HG03520 (cell line): Measurements from ENCODE around the gene ILDR1.
"Not testable (repeated sequence)": the region's sequence is repeated elsewhere in the genome, so short reads cannot be mapped to it uniquely, and the experiment has no call there.

Experiments
- ATAC-seq: cut with Tn5 transposase; IDR thresholded peaks from one replicate; pipeline ENCODE4 v1.9.1; 2021; ENCODE audit warnings: mild to moderate bottlenecking, moderate library complexity; ENCODE audit not compliant: unreplicated experiment

ILDR1 gene

DNA sequence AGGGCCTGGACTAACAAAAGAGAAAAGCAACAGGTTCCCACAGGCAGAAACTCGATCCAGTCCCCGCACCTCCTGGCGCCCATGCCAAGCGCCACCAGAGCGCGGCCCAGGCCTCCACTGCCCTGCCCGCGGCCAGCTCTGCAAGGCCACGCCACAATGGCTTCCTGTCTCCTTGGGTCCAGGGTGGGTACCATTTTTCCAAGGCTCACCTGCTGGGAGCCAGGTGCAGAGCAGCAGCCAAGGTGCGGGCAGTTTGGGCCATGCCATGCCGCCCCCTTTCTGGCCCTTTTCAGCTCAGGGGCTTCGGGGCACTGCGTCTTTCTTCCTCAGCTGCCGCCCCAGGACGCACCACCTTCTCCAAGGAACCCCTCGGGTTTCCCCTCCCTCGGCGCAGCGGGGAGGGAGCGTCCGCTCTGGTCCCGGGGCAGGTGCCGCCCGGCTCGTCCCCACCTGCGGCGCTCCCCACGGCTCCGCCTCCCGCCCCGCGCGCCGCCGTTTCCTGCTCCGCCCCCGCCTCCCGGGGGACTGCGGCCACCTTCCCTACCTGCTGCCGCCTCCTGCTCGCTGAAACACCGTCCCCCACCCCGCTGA lies at the start of gene ILDR1:
TSS of gene ILDR1 (minus strand) at position 437 of the 591 bp plus-strand sequence. CDS start at position 267, 170 bp downstream.
- peak; percentile 29 for ATAC-seq

DNA sequence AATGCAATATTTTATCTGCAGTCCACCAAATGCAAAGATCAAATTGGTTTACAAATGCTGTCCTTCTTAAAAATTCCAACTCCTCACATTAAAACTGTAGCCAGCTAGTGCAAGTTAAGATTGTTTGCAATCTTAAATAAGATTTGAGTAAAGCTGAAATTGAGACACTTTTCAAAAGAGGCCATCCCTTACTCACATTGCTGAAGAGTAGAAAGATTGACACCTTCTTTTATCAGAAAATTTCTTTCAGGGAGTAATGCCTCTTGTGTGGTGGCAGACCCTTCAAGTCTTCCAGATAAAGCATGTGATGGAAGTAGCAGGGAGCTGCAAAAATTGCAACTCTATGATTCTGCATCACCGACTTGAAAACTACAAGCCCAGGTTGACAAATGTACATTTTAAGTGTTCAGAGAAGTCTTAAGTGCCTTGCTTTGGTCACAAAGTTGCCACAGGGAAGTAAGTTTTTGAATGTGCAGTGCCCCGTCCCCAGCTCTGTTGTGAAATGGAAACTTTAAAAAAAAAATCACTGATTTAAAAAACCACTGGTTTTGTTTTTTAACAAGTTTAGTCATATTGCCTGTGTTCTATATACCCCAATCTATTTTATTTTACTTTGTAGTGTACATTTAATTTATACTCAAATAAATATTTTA lies 45.7 kb upstream of the ILDR1 start:
- peak; percentile 39 for ATAC-seq

DNA sequence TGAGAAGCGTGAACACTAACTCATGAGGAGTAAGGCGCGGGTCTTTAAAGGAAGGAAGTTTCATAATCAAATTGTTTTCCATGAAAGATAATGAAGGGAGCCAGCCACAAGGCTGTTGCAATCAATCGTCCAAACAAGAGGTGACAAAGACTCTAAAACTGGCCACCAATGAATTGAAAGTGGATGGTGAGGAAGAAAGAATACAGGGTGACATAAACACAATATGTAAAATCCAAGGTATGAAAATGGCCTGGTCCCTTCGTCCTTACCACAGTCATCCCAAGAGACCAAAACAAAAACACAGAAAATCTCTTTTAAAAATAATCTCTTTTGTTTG lies 45.1 kb upstream of the ILDR1 start:
- ATAC-seq, result peak; percentile 42

DNA sequence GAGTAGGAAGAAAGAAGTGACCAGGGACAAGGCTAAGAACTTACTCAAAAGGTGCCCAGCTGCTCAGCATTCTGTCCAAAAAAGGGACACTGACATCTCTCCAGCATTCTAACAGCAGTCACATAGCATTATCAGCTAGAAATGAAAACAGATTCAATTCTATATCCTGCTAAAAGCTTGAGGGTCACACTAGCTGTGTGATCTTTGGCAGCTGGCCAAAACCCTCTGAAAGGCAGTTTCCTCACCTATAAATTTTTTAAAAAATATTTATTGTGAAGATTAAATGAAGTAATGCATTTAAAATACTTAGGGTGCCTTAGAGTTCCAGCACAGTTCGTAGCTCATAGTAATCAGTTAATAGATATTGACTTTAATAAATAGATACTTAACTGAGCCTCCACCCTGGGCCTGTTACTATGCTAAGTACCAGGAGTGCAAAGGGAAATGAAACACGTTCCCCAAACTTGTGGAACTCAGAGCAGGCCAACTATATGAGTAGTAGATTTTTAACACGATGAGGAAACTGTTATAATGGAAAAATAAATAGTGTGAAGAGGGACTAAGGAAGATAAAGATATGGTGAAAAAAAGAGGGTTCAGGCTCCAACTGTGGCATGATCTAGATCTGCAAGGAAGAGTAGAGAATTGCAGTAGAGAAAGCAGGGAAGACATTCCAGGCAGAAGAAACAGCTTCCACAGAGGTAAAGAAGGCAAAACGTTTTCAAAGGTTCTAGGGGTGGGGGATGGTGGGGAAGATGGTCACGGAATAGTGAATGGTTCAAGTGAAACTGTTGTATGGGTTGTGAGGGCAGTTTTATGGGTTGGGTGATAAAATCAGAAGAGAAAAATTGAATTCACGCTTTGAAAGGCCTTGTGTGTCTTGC lies 44.5 kb upstream of the ILDR1 start:
- no peak for ATAC-seq

DNA sequence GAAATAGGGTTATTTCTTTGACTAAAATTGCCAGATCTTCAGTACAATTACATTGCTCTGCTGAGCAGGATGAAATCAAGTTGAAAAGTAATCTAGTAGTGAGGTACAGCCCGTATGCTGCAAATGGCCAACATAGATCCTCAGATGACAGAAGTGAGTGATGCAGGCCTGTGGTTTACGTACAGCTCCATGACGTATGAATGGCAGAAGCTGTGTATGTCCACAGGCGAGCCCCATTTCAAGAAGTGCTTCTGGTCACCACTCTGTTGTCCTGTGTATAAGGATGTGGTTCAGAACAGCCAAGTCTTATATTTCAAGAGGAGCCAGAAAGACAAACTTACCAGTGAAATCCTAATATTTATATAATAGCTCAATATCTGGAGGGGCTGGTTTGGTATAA lies 42.3 kb upstream of the ILDR1 start:
- ATAC-seq, result no peak

DNA sequence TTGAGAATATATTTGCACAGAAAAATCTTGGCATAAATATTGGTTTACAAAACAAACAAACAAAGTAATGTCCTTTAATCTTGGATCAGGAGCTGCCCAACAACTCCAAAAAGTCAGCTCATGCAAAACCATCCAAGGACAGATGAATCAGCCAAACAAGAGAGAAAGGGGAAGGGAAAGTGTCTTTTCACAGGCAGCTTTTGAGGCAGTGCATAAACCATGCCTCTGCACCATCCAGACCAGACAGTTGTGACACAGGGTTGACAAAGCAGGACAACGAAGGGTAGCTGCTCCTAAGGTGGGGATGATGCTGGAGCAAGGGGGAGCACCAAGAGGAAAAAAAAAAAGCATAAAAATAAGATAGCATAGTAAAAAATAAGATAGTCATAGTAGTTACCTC lies 41.9 kb upstream of the ILDR1 start:
- ATAC-seq, result no peak

DNA sequence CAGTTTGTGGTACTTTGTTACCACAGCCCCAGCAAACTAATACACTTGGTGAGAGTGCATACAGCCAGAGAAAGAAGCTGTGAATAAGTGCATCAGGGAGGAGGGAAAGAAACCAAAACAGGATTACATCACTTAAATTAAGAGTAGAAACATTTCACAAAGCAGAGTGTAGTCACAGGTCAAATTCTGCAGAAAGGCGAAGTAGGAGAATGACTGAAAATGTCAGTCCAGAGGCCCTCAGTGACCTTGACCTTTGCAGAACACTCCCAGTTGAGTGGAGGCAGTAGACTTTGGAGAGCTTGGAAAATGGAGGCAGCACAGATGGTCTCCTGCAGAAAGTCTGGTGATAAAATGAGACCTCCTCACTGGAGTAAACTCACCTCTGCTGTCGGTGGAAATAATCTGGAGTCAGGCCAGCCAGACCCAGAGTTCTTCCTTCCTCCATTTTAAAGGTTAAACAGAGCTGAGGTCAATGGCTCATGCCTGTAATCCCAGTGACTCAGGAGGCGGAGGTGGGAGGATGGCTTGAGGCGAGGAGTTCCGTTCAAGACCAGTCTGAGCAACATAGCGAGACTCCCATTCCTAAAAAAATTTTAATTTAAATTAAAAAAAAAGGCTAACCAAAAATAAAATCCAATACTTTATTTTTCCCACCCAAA lies 38.1 kb upstream of the ILDR1 start:
- no peak for ATAC-seq

DNA sequence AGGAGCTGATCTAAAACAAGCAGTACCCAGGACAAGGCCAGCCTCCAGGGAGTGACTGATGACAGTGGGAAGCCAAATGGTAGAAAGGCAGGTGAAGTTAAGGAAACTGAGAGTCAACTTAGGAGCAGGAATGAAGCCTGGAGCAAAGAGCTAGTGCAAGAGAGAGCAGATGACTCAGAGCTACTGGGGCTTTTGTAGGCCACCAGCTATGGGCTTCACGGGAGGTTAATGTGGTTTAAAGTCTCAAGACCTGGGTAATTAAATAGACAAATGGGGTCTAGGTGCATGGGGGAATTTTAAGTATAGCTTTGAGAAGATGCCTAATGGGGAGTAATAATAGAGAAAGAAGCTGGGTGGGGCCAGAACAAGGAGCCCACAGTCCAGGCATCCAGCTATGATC lies 36.2 kb upstream of the ILDR1 start:
- no peak for ATAC-seq

DNA sequence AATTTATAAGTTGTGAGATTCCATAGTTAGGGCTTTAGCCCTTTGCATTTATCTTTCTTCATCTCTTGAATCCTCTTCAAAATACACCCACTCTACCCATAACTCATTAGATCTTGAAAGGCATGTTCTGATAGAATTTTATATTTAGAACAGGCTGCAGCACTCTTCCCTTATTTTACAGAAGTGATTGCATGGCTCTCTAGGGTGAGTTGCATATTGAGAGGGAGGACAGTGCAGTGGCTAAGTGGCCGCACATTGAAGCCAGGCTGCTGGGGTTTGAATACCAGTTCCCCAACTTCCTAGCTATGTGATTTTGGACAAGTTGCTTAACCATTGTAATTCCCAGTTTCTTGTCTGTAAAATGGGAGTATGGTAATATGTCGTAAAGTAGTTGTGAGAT lies 35.6 kb upstream of the ILDR1 start:
- no peak for ATAC-seq

DNA sequence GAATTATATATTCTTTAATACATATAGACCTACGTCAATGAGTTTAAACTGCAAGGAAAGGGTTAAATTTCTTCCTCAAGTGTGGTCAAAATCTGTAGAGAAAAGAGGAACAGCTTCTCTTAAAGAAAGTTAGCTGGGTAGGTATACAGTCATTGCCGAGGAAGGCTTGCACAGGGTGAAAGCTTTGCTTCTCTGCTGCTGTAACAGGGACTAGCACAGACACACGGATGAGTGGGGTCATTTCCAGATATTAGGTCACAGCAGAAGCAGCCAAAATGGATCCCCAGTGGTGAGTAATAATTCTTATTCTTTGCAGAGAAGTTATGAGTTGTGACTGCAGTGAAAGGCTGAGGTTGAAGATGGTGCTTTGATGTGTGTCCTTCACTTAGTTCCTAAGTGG lies 33.2 kb upstream of the ILDR1 start, which contains the start of gene CD86:
TSS of gene CD86 (plus strand) at position 148 of the 400 bp plus-strand sequence. CDS start at position 276, 128 bp downstream.
- peak; percentile 92 for ATAC-seq

DNA sequence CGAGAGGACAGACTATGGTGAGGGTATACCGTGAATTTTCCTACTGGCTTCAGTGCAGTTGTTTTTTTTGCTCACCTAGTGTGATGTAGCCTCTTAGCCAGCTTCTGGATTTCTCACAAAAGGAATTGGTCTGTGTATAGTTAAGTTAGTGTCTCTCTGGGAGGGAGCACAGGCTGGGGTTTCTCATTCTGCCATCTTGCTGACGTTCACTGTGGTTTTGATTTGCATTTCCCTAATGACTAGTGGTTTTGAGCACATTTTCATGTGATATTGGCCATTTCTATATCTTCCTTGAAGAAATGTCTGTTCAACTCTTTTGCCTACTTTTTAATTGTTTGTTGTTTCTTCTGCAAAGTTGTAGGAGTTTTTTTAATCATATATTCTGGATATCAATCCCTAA lies 30.9 kb upstream of the ILDR1 start:
- no peak for ATAC-seq

DNA sequence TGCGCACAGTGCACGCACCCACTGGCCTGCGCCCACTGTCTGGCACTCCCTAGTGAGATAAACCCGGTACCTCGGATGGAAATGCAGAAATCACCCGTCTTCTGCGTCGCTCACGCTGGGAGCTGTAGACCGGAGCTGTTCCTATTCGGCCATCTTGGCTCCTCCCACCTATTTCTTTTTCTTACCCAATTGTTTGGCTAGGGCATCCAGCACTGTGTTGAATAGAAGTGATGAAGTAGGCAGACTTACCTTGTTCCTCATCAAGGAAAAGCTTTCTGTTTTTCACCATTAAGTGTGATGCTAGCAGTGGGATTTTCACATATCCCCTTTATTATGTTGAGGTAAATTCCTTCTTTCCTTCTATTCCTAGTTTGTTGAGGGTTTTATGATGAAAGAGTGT lies 25.7 kb upstream of the ILDR1 start:
- ATAC-seq, result not testable (repeated sequence)

DNA sequence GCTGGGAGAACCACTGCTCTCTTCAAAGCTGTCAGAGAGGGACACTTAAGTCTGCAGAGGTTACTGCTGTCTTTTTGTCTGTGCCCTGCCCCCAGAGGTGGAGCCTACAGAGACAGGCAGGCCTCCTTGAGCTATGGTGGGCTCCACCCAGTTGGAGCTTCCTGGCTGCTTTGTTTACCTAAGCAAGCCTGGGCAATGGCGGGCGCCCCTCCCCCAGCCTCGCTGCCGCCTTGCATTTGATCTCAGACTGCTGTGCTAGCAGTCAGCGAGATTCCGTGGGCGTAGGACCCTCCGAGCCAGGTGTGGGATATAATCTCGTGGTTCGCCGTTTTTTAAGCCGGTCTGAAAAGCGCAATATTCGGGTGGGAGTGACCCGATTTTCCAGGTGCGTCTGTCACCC lies 25.2 kb upstream of the ILDR1 start:
- ATAC-seq, result not testable (repeated sequence)

DNA sequence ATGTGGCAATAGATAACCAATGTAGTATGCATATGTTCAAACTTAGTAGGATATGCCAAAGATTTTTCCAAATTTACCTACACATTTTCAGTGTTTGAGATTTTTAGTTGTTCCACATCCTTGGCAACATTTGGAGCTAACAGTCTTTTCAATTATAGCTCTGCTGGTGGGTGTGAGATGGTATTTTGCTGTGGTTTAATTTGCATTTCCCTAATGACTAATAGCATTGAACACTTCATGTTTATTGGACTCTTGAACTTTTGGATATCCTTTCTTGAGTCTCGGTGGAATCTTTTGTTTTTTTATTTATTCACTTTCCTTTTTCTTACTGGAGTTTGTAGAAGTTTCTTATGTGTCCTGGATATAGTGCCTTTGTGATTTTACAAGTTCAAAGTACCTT lies 11.0 kb upstream of the ILDR1 start:
- ATAC-seq, result no peak

DNA sequence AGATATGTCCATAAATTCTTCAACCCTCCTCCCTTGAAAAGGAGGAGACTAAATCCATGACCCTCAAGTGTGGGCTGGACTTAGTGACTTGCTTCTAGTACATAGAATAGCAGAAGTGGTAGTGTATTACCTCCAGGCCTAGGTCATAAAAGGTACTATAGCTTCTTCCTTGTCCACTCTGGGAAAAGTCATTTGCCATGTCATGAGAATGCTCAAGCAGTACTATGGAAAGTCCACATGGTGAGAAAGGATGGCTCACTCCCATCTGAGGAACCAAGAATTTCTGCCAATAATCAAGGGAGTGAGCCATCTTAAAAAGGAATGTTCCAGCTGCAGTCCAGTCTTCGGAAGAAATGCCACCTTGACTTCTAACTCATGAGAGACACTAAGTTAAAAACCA lies 10.5 kb upstream of the ILDR1 start:
- no peak for ATAC-seq

DNA sequence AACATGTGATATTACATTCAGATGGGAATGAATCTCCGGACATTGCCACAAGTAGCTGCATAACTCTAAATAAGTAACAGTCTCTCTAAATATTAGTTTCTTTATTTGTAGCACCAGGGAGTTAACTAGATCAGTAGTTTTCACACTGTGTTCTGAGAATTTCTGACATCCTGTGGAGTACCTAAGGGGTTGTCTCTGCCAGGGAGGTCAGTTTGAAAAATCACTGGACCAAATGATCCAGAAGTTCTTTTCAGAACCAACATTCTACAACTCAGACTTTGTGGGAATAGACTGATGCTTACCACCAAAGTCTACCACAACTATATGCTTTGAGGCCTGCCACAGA lies 9.0 kb upstream of the ILDR1 start:
- no peak for ATAC-seq

DNA sequence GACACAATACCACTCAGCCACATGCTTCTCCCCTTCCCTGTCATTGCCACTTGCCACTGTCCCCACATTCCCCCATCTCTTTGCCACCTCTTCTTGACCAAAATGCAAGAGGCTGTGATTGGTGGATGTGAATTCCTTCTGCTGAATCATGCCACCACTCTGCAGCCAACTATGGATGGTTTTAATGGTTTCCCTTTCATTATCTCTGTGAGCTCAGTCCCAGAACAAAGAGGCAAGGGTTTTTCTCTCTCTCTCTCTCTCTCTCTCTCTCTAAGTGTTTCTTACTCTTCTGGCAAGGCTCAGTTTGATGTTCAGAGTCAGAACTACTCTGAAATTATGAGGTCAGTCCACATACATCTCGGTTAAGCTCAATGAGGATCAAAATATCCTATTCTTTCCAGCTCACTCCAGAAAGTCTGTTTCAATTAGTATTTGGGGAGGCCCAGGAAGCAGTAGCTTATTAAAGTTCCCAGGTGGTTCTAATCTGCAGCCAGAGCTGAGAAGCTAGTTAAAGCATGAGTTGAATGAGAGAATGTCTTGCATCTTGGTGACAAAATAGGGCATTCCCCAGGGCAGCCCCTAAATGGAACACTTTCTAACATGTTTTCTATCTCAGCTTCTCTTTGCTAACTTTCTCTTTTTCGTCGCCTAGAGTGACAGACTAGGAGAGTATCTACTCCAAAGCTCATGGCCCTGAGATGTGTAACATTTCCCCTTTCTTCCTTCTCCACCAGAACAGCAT lies 8.5 kb upstream of the ILDR1 start:
- no peak for ATAC-seq

DNA sequence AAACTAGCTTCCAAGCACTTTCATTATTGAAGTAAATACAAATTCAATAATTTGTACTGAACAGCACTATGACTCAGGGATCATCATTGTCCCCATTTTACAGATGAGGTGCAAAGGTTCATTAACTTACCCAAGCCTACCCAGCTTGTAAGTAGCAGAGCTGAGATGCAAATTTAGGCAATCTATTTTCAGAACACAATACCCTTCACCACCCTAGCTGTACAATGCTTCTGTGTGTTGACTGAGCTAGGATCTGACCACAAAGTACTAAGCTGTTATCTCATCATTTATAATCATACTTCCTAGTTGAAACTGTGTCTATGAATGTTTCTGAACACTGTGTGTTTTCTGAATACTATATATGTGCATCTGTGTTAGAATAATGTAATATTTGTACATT lies 3.2 kb upstream of the ILDR1 start:
- ATAC-seq, result peak; percentile 75

DNA sequence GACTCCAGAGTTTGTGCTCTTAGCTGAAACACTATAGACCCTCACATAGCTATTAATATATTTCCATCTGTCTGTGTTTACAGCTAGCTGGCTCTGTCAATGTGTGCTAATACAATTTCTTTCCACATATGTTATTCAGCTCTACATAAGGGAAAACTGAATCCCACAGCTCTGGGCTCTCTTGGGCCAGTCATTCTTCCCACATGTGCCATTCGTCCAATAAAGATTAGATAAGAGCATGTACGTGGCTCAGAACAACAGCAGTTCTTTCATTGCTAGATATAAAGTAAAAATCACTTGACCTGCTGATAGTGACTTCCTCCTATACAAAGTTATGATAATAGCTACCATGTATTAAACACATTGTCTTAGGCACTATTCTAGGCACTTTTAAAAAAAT lies 2.8 kb upstream of the ILDR1 start:
- no peak for ATAC-seq

DNA sequence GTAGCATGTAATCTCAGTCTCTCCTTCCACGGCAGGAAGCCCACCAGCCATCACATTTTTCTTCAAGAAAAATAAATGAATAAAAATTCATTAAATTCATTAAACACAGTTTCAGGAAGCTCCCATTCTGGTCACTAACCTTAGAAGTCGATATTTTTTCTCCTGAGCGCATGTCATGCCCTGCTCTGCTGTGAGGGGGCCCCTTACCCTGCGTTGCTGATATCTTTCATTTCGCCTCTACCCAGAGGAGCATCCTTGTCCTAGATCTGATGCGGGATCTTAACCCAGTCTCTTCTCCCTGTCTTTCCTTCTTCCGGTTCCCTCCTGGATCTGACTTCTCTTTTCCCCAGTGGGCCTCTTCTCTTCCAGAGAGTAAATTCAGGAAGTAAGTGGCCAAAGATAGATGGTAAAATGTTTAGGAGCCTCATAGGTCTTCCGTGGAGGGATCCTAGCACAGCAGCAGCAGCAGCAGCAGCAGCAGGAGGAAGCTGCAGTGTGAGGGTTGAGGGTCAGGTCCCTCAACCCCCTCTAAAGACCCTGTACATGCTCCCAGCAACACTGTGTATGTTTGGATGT lies 1.4 kb upstream of the ILDR1 start:
- no peak for ATAC-seq

DNA sequence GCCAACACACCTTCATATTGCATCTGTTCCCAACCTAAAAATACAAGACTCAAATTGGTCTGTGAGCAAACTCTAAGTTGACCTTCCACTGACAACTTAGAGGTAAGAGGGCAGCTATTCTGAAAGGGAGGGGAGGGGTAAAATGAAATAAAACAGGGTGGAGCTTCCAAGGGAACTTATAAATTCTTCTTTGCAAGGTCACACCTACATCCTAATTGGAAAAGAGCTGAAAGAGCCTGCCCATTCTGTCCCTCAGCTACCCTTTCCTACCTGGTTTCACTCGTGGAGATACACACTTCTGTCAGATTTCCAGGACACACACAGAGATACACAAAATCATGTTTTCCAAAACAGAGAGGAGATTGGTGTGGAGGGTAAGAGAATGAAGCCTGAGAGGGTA lies 1.0 kb downstream of the ILDR1 start:
- no peak for ATAC-seq
